PC-9 (cell line): ENCODE data around the gene CALN1. TPM values are rescaled to one million over a fixed set of nuclear protein-coding genes. Genes with fewer than 3 reads are reported as not detected.

Experiments
- BruUV-seq: library from RNA; stranded (reverse); fragments of 400-500 nt; replicated peaks from 2 replicates; lab custom pipeline; 2021; lab: Mats Ljungman, UMichigan
- CTCF ChIA-PET: fragments of 300-600 bp; sonication (Branson Sonifier 250); formaldehyde crosslinking; loops from one replicate; lab custom pipeline; 2022; ENCODE audit warnings: antibody characterized with exemption; lab: Charles Lee
- POLR2A ChIA-PET: fragments of 300-600 bp; sonication (Branson Sonifier 250); formaldehyde crosslinking; loops from one replicate; lab custom pipeline; 2022; ENCODE audit warnings: antibody characterized with exemption; ENCODE audit not compliant: unreplicated experiment; lab: Charles Lee
- DNase-seq, 2 experiments: peaks; one replicate each; pipeline versions ENCODE4 v3.0.0 to v3.0.0-alpha.2; 2015 to 2022; ENCODE audit warnings: mixed read lengths in 1 of 2
- H2AFZ ChIP-seq: fragments of 200-600 bp; sonication (generic); 2 replicates; pipeline ENCODE4 v1.8.1; 2017; ENCODE audit warnings: antibody characterized with exemption
- H3F3A ChIP-seq: fragments of 200-600 bp; sonication (generic); 2 replicates; pipeline ENCODE4 v1.8.1; 2017; ENCODE audit warnings: antibody characterized with exemption, mild to moderate bottlenecking, low read depth; ENCODE audit not compliant: insufficient read depth
- H3K27ac ChIP-seq: fragments of 200-600 bp; sonication (generic); 2 replicates; pipeline ENCODE4 v1.6.1; 2016; ENCODE audit warnings: mixed run types
- H3K27me3 ChIP-seq: fragments of 200-600 bp; sonication (generic); 2 replicates; pipeline ENCODE4 v1.6.1; 2016; ENCODE audit warnings: low read depth, mixed run types; ENCODE audit not compliant: insufficient read depth
- H3K36me3 ChIP-seq: fragments of 200-600 bp; sonication (generic); 2 replicates; pipeline ENCODE4 v1.6.1; 2016; ENCODE audit warnings: low read depth, mixed run types
- H3K4me1 ChIP-seq: fragments of 200-600 bp; sonication (generic); replicated peaks from 2 replicates; pipeline ENCODE4 v1.6.1; 2016; ENCODE audit warnings: mixed run types; ENCODE audit not compliant: insufficient read depth
- H3K4me2 ChIP-seq: fragments of 200-600 bp; sonication (generic); 2 replicates; pipeline ENCODE4 v1.6.1; 2017; ENCODE audit warnings: mixed run types
- H3K4me3 ChIP-seq: fragments of 200-600 bp; sonication (generic); 2 replicates; pipeline ENCODE4 v1.6.1; 2016; ENCODE audit warnings: mixed run types
- H3K79me2 ChIP-seq: fragments of 200-600 bp; sonication (generic); 2 replicates; pipeline ENCODE4 v1.6.1; 2017; ENCODE audit warnings: low read depth, mixed run types
- H3K9me2 ChIP-seq: fragments of 200-600 bp; sonication (generic); 2 replicates; pipeline ENCODE4 v1.8.1; 2017; ENCODE audit warnings: mild to moderate bottlenecking; ENCODE audit not compliant: insufficient read depth
- H3K9me3 ChIP-seq: fragments of 200-600 bp; sonication (generic); 2 replicates; pipeline ENCODE4 v1.8.1; 2016; ENCODE audit warnings: low read depth; ENCODE audit not compliant: insufficient read depth
- H4K20me1 ChIP-seq: fragments of 200-600 bp; sonication (generic); 2 replicates; pipeline ENCODE4 v1.8.1; 2017; ENCODE audit not compliant: insufficient read depth
- CTCF ChIP-seq: fragments of 200-600 bp; sonication (generic); conservative IDR thresholded peaks from 2 replicates; pipeline ENCODE4 v1.6.1; 2017; ENCODE audit warnings: mixed run types, antibody characterized with exemption, mild to moderate bottlenecking, moderate library complexity
- EZH2 ChIP-seq: fragments of 200-600 bp; sonication (generic); IDR thresholded peaks from 2 replicates; pipeline ENCODE4 v1.8.0; 2017; ENCODE audit warnings: antibody characterized with exemption, low read depth
- intact Hi-C: fragments of 100-400 bp; cut with micrococcal nuclease; formaldehyde crosslinking; loops from one replicate; pipeline ENCODE4 v1.10.0; 2022; ENCODE audit not compliant: unreplicated experiment
- total RNA-seq: library from RNA; stranded (reverse); gene quantifications from 2 replicates; pipeline ENCODE4 v1.2.3, GENCODE V29; 2021

CALN1 gene
- total RNA-seq, 1 experiment from 2014 or later: not detected

- no peak for DNase-seq
- CTCF ChIA-PET: no interaction called here
- intact Hi-C loops: no loop called here
These were observed 441.4 kb downstream of the CALN1 start for GRCh38 chr7:71970725-71971124.

GRCh38 chr7:71962636-71963035, 449.5 kb downstream of the CALN1 start:
- H3K36me3 ChIP-seq: no peaks in the 10 kb centered on the region
- H3K9me3 ChIP-seq: no peaks in the 10 kb centered on the region
- ChIA-PET POLR2A (no interaction called here), CTCF (no interaction called here)
- no peak overlapping the region for H3K27ac ChIP-seq
- H4K20me1 ChIP-seq: peaks cover 3% of the 10 kb centered on the region; the same call in 1 of the 2 replicates
- DNase-seq: no peak
- H3K9me2 ChIP-seq: no peaks in the 10 kb centered on the region
- no peaks in the 10 kb centered on the region for H3K4me1 ChIP-seq
- H3K79me2 ChIP-seq: no peaks in the 10 kb centered on the region
- peaks cover 37% of the 10 kb centered on the region for H3K27me3 ChIP-seq
- no peak overlapping the region for H3K4me3 ChIP-seq
- intact Hi-C loops: no loop called here
- no peak overlapping the region for H2AFZ ChIP-seq
- H3F3A ChIP-seq: no peaks in the 10 kb centered on the region
- TF ChIP-seq CTCF: no peak
- TF ChIP-seq EZH2: no peak
- BruUV-seq: no TSS peak
- H3K4me2 ChIP-seq: no peak overlapping the region

More at GRCh38 chr7:71970725-71971124, 441.4 kb downstream of the CALN1 start:
- H3K4me3 ChIP-seq: no peak overlapping the region
- H3K4me2 ChIP-seq: no peak overlapping the region
- no peaks in the 10 kb centered on the region for H3K9me3 ChIP-seq
- TF ChIP-seq CTCF (no peak), EZH2 (no peak)
- POLR2A ChIA-PET: no interaction called here
- H2AFZ ChIP-seq: no peak overlapping the region
- H3K27ac ChIP-seq: no peak overlapping the region
- H3K36me3 ChIP-seq: no peaks in the 10 kb centered on the region
- no peaks in the 10 kb centered on the region for H3K4me1 ChIP-seq
- H3K79me2 ChIP-seq: no peaks in the 10 kb centered on the region
- peaks cover 33% of the 10 kb centered on the region for H3K27me3 ChIP-seq
- no peaks in the 10 kb centered on the region for H3F3A ChIP-seq
- no peaks in the 10 kb centered on the region for H4K20me1 ChIP-seq
- no TSS peak for BruUV-seq
- no peaks in the 10 kb centered on the region for H3K9me2 ChIP-seq

- Histone ChIP-seq H2AFZ (no peak overlapping the region), H3K4me3 (no peak overlapping the region), H3K9me2 (no peaks in the 10 kb centered on the region), H4K20me1 (peaks cover 3% of the 10 kb centered on the region; the same call in 1 of the 2 replicates), H3K4me2 (no peak overlapping the region), H3K27me3 (peaks cover 37% of the 10 kb centered on the region), H3K79me2 (no peaks in the 10 kb centered on the region), H3F3A (no peaks in the 10 kb centered on the region), H3K27ac (no peak overlapping the region), H3K9me3 (no peaks in the 10 kb centered on the region), H3K36me3 (no peaks in the 10 kb centered on the region), H3K4me1 (no peaks in the 10 kb centered on the region)
- TF ChIP-seq CTCF: no peak
- no peak for TF ChIP-seq EZH2
- ChIA-PET CTCF (no interaction called here), POLR2A (no interaction called here)
- no TSS peak for BruUV-seq
- intact Hi-C loops: no loop called here
- no peak for DNase-seq
These were observed 450.9 kb downstream of the CALN1 start for GRCh38 chr7:71961283-71961682.
